ENCODE results near the gene TMEM132C.

TMEM132C gene

GRCh38 chr12:128383357-128383937 is 116.5 kb downstream of the TMEM132C start:
- no peak overlapping the region for H3K4me3 ChIP-seq (ENCODE audit: low read depth, low read length)
- TF ChIP-seq CTCF (IDR thresholded peaks at IDR 0.05; ENCODE audit: borderline replicate concordance, insufficient read depth, low read depth, low read length), result no peak

- H3K4me3 ChIP-seq (ENCODE audit: low read depth, low read length), result no peak overlapping the region
- TF ChIP-seq CTCF (IDR thresholded peaks at IDR 0.05; ENCODE audit: borderline replicate concordance, insufficient read depth, low read depth, low read length), result no peak
These were observed 118.8 kb downstream of the TMEM132C start for GRCh38 chr12:128385736-128386135.

GRCh38 chr12:128387811-128388422 is 120.9 kb downstream of the TMEM132C start:
- peak; percentile 75 for TF ChIP-seq CTCF (IDR thresholded peaks at IDR 0.05; ENCODE audit: borderline replicate concordance, insufficient read depth, low read depth, low read length)
- H3K4me3 ChIP-seq (ENCODE audit: low read depth, low read length), result no peak overlapping the region

GRCh38 chr12:128388461-128389000 is 121.6 kb downstream of the TMEM132C start:
- no peak for TF ChIP-seq CTCF (IDR thresholded peaks at IDR 0.05; ENCODE audit: borderline replicate concordance, insufficient read depth, low read depth, low read length)
- H3K4me3 ChIP-seq (ENCODE audit: low read depth, low read length), result no peak overlapping the region

GRCh38 chr12:128393346-128393745 is 126.4 kb downstream of the TMEM132C start:
- TF ChIP-seq CTCF (IDR thresholded peaks at IDR 0.05; ENCODE audit: borderline replicate concordance, insufficient read depth, low read depth, low read length), result no peak
- H3K4me3 ChIP-seq (ENCODE audit: low read depth, low read length), result no peak overlapping the region

- TF ChIP-seq CTCF (IDR thresholded peaks at IDR 0.05; ENCODE audit: borderline replicate concordance, insufficient read depth, low read depth, low read length), result no peak
- H3K4me3 ChIP-seq (ENCODE audit: low read depth, low read length), result no peak overlapping the region
These were observed 127.2 kb downstream of the TMEM132C start for GRCh38 chr12:128394137-128394536.

- no peak for TF ChIP-seq CTCF (IDR thresholded peaks at IDR 0.05; ENCODE audit: borderline replicate concordance, insufficient read depth, low read depth, low read length)
- no peak overlapping the region for H3K4me3 ChIP-seq (ENCODE audit: low read depth, low read length)
These were observed 132.3 kb downstream of the TMEM132C start for GRCh38 chr12:128399253-128399652.
